GM23338 (cell line): ENCODE measurements around the gene LLGL1. TPM values are rescaled to one million over a fixed set of nuclear protein-coding genes. Genes with fewer than 3 reads are reported as not detected.

Source experiments
- ATAC-seq: fragments of 200-7000 bp; cut with Tn5 transposase; 3 replicates; pipeline ENCODE4 v1.9.1; 2020
- DNase-seq: peaks from one replicate; pipeline ENCODE4 v3.0.0-alpha.2; 2015; ENCODE audit warnings: low spot score
- H2AFZ ChIP-seq: fragments of 200-600 bp; sonication (generic); 2 replicates; pipeline ENCODE4 v1.8.0; 2016; ENCODE audit warnings: antibody characterized with exemption, mild to moderate bottlenecking, moderate library complexity
- H3F3A ChIP-seq: fragments of 200-600 bp; sonication (generic); replicated peaks from 2 replicates; pipeline ENCODE4 v1.8.0; 2017; ENCODE audit warnings: antibody characterized with exemption, mixed run types, low read depth
- H3K27ac ChIP-seq: fragments of 200-600 bp; sonication (generic); 2 replicates; pipeline ENCODE4 v1.6.1; 2016; ENCODE audit warnings: low read depth
- H3K27me3 ChIP-seq: fragments of 200-600 bp; sonication (generic); 2 replicates; pipeline ENCODE4 v1.8.0; 2016; ENCODE audit warnings: mild to moderate bottlenecking, mixed run types, moderate library complexity; ENCODE audit not compliant: insufficient read depth
- H3K36me3 ChIP-seq: fragments of 200-600 bp; sonication (generic); 2 replicates; pipeline ENCODE4 v1.8.0; 2016; ENCODE audit warnings: mild to moderate bottlenecking; ENCODE audit not compliant: insufficient read depth
- H3K4me1 ChIP-seq: fragments of 200-600 bp; sonication (generic); 2 replicates; pipeline ENCODE4 v1.8.0; 2016; ENCODE audit warnings: mild to moderate bottlenecking, moderate library complexity; ENCODE audit not compliant: insufficient read depth
- H3K4me2 ChIP-seq: fragments of 200-600 bp; sonication (generic); 2 replicates; pipeline ENCODE4 v1.7.1; 2017; ENCODE audit warnings: mixed run types
- H3K4me3 ChIP-seq: fragments of 200-600 bp; sonication (generic); 2 replicates; pipeline ENCODE4 v1.6.1; 2016; ENCODE audit warnings: mixed run types
- H3K79me2 ChIP-seq: fragments of 200-600 bp; sonication (generic); replicated peaks from 2 replicates; pipeline ENCODE4 v1.8.0; 2017; ENCODE audit warnings: mild to moderate bottlenecking; ENCODE audit not compliant: insufficient read depth
- H3K9me2 ChIP-seq: fragments of 200-600 bp; sonication (generic); 2 replicates; pipeline ENCODE4 v1.8.0; 2017; ENCODE audit not compliant: insufficient read depth
- H4K20me1 ChIP-seq: fragments of 200-600 bp; sonication (generic); replicated peaks from 2 replicates; pipeline ENCODE4 v1.8.0; 2017; ENCODE audit warnings: mild to moderate bottlenecking; ENCODE audit not compliant: insufficient read depth
- H3K27ac Mint-ChIP-seq: 2 replicates; pipeline ENCODE4 v1.8.0; 2020; ENCODE audit warnings: inconsistent platforms, mild to moderate bottlenecking, moderate library complexity, mixed read lengths
- H3K27me3 Mint-ChIP-seq: 3 replicates; pipeline ENCODE4 v1.8.0; 2022; ENCODE audit warnings: low read depth, mild to moderate bottlenecking, moderate library complexity, mixed read lengths, inconsistent platforms; ENCODE audit not compliant: insufficient read depth, poor library complexity
- H3K36me3 Mint-ChIP-seq: 3 replicates; pipeline ENCODE4 v1.8.0; 2021; ENCODE audit warnings: low read depth, mild to moderate bottlenecking, inconsistent platforms, moderate library complexity, mixed read lengths
- H3K4me1 Mint-ChIP-seq: 3 replicates; pipeline ENCODE4 v1.8.0; 2020; ENCODE audit warnings: mild to moderate bottlenecking, inconsistent platforms, mixed read lengths
- H3K4me3 Mint-ChIP-seq: 3 replicates; pipeline ENCODE4 v1.8.0; 2021; ENCODE audit warnings: moderate library complexity, mild to moderate bottlenecking, inconsistent platforms, mixed read lengths
- H3K9me3 Mint-ChIP-seq: 3 replicates; pipeline ENCODE4 v1.8.0; 2020; ENCODE audit warnings: moderate library complexity, mild to moderate bottlenecking, inconsistent platforms, mixed read lengths
- CREB1 ChIP-seq: fragments of 250-450 bp; sonication (Bioruptor Pico); IDR thresholded peaks from 2 replicates; pipeline ENCODE4 v1.5.0; 2020; ENCODE audit warnings: low read depth, mild to moderate bottlenecking, moderate library complexity
- EZH2 ChIP-seq: fragments of 200-600 bp; sonication (generic); IDR thresholded peaks from one replicate; pipeline ENCODE4 v1.8.0; 2017; ENCODE audit warnings: antibody characterized with exemption, mild to moderate bottlenecking, low read depth; ENCODE audit not compliant: unreplicated experiment
- EZH2phosphoT487 ChIP-seq: fragments of 200-600 bp; sonication (generic); IDR thresholded peaks from one replicate; pipeline ENCODE4 v1.8.1; 2018; ENCODE audit warnings: antibody characterized with exemption; ENCODE audit not compliant: unreplicated experiment
- JUNB ChIP-seq: IDR thresholded peaks from one replicate; pipeline ENCODE4 v1.6.1; 2016; ENCODE audit warnings: antibody characterized with exemption; ENCODE audit not compliant: unreplicated experiment
- NANOG ChIP-seq: IDR thresholded peaks from 2 replicates; pipeline ENCODE4 v1.6.1; 2016; ENCODE audit warnings: antibody characterized with exemption, borderline replicate concordance
- POLR2AphosphoS5 ChIP-seq: IDR thresholded peaks from 2 replicates; pipeline ENCODE4 v1.6.1; 2016; ENCODE audit warnings: antibody characterized with exemption, low read depth
- STAT1 ChIP-seq: IDR thresholded peaks from one replicate; pipeline ENCODE4 v1.6.1; 2016; ENCODE audit warnings: antibody characterized with exemption; ENCODE audit not compliant: unreplicated experiment
- ZNF114 ChIP-seq: fragments of 250-450 bp; sonication (Bioruptor Pico); IDR thresholded peaks from 2 replicates; pipeline ENCODE4 v1.5.0; 2020; ENCODE audit warnings: mild to moderate bottlenecking, moderate library complexity
- ZNF331 ChIP-seq: fragments of 250-450 bp; sonication (Bioruptor Pico); IDR thresholded peaks from 2 replicates; pipeline ENCODE4 v1.5.0; 2020; ENCODE audit warnings: low read depth, mild to moderate bottlenecking, moderate library complexity
- polyA plus RNA-seq: library from polyadenylated mRNA; unstranded; fragments of >200 nt; fragmentation: Nextera tagmentation; extraction: Ambion mirVana; gene quantifications from 2 replicates; pipeline ENCODE4 v1.2.1, GENCODE V29; 2016
- total RNA-seq: library from RNA; depleted of rRNA; stranded (reverse); fragments of >200 nt; shearing (Covaris generic); gene quantifications from 2 replicates; pipeline ENCODE4 v1.2.3, GENCODE V29; 2014
- TF ChIP-seq, protein P1 (sequence below), 2 experiments: fragments of 200-600 bp in 1 of 2; sonication (generic) in 1 of 2; conservative IDR thresholded peaks; 2 replicates each; pipeline versions ENCODE4 v1.5.1 to v1.6.1; 2016 to 2017; ENCODE audit warnings: antibody characterized with exemption in 2 of 2, low read depth in 2 of 2, mild to moderate bottlenecking in 2 of 2, moderate library complexity in 1 of 2
- TF ChIP-seq, protein P2 (sequence below): fragments of 250-450 bp; sonication (Bioruptor Pico); IDR thresholded peaks from 2 replicates; pipeline ENCODE4 v1.5.0; 2020; ENCODE audit warnings: mild to moderate bottlenecking, moderate library complexity
- TF ChIP-seq, protein P3 (sequence below): IDR thresholded peaks from one replicate; pipeline ENCODE4 v1.6.1; 2018; ENCODE audit warnings: antibody characterized with exemption; ENCODE audit not compliant: unreplicated experiment
- TF ChIP-seq, protein P4 (sequence below): IDR thresholded peaks from 2 replicates; pipeline ENCODE4 v1.6.1; 2016; ENCODE audit warnings: antibody characterized with exemption

LLGL1 gene
- total and polyA plus RNA-seq, 2 experiments from 2014 or later = 5.9 to 129 TPM

DNA sequence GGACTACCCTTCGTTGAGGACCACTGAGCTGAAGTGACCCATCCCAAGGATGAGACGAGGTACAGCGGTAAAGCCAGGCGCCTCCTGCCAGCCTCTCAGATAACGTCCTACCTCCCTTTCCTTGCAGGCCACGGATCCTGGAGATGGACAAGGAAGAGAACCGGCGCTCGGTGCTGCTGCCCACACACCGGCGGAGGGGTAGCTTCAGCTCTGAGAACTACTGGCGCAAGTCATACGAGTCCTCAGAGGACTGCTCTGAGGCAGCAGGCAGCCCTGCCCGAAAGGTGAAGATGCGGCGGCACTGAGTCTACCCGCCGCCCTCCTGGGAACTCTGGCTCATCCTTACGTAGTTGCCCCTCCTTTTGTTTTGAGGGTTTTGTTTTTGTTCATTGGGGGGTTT, 17.3 kb upstream of the LLGL1 start:
- H3K27ac Mint-ChIP-seq = no peak overlapping the region
- Histone ChIP-seq H2AFZ (no peak overlapping the region), H3K4me1 (no peaks in the 10 kb centered on the region), H4K20me1 (peaks cover 26% of the 10 kb centered on the region; the same call in 1 of the 2 replicates), H3K27me3 (no peaks in the 10 kb centered on the region), H3K9me2 (no peaks in the 10 kb centered on the region), H3F3A (0 out of 2 replicates have a peak, but pooled peaks cover 2% of the 10 kb centered on the region), H3K36me3 (peaks cover 25% of the 10 kb centered on the region; the same call in 1 of the 2 replicates), H3K4me2 (no peak overlapping the region), H3K79me2 (peaks cover 14% of the 10 kb centered on the region), H3K4me3 (no peak overlapping the region), H3K27ac (no peak overlapping the region)
- ATAC-seq (no peak), DNase-seq (no peak)
- no peaks in the 10 kb centered on the region for H3K27me3 Mint-ChIP-seq
- H3K4me1 Mint-ChIP-seq = peaks cover 4% of the 10 kb centered on the region; the same call in 2 of the 3 replicates
- H3K4me3 Mint-ChIP-seq = no peak overlapping the region
- peaks cover 44% of the 10 kb centered on the region for H3K36me3 Mint-ChIP-seq
- H3K9me3 Mint-ChIP-seq = no peaks in the 10 kb centered on the region
- TF ChIP-seq CREB1 (CRISPR knock-in tag) (no peak), ZNF114 (CRISPR knock-in tag) (no peak), NANOG (no peak), JUNB (no peak), ZNF331 (CRISPR knock-in tag) (no peak), EZH2 (no peak), STAT1 (no peak), POLR2AphosphoS5 (no peak), EZH2phosphoT487 (no peak)
- TF ChIP-seq, protein P1, sequence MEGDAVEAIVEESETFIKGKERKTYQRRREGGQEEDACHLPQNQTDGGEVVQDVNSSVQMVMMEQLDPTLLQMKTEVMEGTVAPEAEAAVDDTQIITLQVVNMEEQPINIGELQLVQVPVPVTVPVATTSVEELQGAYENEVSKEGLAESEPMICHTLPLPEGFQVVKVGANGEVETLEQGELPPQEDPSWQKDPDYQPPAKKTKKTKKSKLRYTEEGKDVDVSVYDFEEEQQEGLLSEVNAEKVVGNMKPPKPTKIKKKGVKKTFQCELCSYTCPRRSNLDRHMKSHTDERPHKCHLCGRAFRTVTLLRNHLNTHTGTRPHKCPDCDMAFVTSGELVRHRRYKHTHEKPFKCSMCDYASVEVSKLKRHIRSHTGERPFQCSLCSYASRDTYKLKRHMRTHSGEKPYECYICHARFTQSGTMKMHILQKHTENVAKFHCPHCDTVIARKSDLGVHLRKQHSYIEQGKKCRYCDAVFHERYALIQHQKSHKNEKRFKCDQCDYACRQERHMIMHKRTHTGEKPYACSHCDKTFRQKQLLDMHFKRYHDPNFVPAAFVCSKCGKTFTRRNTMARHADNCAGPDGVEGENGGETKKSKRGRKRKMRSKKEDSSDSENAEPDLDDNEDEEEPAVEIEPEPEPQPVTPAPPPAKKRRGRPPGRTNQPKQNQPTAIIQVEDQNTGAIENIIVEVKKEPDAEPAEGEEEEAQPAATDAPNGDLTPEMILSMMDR (conservative IDR thresholded peaks at IDR 0.05; ENCODE audit: low read depth in 2 of 2) = no peak
- TF ChIP-seq, protein P2, sequence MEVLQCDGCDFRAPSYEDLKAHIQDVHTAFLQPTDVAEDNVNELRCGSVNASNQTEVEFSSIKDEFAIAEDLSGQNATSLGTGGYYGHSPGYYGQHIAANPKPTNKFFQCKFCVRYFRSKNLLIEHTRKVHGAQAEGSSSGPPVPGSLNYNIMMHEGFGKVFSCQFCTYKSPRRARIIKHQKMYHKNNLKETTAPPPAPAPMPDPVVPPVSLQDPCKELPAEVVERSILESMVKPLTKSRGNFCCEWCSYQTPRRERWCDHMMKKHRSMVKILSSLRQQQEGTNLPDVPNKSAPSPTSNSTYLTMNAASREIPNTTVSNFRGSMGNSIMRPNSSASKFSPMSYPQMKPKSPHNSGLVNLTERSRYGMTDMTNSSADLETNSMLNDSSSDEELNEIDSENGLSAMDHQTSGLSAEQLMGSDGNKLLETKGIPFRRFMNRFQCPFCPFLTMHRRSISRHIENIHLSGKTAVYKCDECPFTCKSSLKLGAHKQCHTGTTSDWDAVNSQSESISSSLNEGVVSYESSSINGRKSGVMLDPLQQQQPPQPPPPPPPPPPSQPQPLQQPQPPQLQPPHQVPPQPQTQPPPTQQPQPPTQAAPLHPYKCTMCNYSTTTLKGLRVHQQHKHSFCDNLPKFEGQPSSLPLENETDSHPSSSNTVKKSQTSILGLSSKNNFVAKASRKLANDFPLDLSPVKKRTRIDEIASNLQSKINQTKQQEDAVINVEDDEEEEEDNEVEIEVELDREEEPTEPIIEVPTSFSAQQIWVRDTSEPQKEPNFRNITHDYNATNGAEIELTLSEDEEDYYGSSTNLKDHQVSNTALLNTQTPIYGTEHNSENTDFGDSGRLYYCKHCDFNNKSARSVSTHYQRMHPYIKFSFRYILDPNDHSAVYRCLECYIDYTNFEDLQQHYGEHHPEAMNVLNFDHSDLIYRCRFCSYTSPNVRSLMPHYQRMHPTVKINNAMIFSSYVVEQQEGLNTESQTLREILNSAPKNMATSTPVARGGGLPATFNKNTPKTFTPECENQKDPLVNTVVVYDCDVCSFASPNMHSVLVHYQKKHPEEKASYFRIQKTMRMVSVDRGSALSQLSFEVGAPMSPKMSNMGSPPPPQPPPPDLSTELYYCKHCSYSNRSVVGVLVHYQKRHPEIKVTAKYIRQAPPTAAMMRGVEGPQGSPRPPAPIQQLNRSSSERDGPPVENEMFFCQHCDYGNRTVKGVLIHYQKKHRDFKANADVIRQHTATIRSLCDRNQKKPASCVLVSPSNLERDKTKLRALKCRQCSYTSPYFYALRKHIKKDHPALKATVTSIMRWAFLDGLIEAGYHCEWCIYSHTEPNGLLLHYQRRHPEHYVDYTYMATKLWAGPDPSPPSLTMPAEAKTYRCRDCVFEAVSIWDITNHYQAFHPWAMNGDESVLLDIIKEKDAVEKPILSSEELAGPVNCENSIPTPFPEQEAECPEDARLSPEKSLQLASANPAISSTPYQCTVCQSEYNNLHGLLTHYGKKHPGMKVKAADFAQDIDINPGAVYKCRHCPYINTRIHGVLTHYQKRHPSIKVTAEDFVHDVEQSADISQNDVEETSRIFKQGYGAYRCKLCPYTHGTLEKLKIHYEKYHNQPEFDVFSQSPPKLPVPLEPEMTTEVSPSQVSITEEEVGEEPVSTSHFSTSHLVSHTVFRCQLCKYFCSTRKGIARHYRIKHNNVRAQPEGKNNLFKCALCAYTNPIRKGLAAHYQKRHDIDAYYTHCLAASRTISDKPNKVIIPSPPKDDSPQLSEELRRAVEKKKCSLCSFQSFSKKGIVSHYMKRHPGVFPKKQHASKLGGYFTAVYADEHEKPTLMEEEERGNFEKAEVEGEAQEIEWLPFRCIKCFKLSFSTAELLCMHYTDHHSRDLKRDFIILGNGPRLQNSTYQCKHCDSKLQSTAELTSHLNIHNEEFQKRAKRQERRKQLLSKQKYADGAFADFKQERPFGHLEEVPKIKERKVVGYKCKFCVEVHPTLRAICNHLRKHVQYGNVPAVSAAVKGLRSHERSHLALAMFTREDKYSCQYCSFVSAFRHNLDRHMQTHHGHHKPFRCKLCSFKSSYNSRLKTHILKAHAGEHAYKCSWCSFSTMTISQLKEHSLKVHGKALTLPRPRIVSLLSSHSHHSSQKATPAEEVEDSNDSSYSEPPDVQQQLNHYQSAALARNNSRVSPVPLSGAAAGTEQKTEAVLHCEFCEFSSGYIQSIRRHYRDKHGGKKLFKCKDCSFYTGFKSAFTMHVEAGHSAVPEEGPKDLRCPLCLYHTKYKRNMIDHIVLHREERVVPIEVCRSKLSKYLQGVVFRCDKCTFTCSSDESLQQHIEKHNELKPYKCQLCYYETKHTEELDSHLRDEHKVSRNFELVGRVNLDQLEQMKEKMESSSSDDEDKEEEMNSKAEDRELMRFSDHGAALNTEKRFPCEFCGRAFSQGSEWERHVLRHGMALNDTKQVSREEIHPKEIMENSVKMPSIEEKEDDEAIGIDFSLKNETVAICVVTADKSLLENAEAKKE = no peak
- TF ChIP-seq, protein P3, sequence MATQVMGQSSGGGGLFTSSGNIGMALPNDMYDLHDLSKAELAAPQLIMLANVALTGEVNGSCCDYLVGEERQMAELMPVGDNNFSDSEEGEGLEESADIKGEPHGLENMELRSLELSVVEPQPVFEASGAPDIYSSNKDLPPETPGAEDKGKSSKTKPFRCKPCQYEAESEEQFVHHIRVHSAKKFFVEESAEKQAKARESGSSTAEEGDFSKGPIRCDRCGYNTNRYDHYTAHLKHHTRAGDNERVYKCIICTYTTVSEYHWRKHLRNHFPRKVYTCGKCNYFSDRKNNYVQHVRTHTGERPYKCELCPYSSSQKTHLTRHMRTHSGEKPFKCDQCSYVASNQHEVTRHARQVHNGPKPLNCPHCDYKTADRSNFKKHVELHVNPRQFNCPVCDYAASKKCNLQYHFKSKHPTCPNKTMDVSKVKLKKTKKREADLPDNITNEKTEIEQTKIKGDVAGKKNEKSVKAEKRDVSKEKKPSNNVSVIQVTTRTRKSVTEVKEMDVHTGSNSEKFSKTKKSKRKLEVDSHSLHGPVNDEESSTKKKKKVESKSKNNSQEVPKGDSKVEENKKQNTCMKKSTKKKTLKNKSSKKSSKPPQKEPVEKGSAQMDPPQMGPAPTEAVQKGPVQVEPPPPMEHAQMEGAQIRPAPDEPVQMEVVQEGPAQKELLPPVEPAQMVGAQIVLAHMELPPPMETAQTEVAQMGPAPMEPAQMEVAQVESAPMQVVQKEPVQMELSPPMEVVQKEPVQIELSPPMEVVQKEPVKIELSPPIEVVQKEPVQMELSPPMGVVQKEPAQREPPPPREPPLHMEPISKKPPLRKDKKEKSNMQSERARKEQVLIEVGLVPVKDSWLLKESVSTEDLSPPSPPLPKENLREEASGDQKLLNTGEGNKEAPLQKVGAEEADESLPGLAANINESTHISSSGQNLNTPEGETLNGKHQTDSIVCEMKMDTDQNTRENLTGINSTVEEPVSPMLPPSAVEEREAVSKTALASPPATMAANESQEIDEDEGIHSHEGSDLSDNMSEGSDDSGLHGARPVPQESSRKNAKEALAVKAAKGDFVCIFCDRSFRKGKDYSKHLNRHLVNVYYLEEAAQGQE = no peak
- TF ChIP-seq, protein P4, sequence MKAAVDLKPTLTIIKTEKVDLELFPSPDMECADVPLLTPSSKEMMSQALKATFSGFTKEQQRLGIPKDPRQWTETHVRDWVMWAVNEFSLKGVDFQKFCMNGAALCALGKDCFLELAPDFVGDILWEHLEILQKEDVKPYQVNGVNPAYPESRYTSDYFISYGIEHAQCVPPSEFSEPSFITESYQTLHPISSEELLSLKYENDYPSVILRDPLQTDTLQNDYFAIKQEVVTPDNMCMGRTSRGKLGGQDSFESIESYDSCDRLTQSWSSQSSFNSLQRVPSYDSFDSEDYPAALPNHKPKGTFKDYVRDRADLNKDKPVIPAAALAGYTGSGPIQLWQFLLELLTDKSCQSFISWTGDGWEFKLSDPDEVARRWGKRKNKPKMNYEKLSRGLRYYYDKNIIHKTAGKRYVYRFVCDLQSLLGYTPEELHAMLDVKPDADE = no peak
